ENCODE results near the gene CACNA1F.

Gene CACNA1F

DNA sequence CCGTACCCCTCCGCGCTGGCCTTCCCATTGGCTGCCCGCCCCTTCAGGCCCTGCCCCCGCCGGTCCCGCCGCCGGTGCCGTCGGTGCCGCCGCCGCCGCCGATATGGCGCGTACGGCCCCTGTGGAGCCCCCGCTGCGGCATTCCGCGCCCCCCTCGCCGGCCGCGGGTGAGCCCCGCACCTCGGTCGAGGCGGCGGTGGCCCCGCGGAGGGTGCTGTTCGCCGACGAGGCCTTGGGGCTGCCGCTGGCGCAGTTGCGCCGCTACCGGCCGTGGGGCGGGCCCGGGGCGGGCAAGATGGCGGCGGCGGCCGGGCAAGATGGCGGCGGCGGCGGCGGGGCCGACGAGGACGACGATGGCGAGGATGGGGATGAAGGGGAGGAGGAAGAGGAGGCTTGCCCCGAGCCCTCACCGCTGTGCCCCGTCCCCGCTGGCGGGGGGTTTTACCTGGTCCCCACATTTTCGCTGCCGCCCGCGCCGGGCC is 36.7 kb upstream of the CACNA1F start, which contains the start of gene PPP1R3F:
TSS of gene PPP1R3F (plus strand) at position 27 of the 482 bp plus-strand sequence. CDS start at position 104, 77 bp downstream.
- Histone ChIP-seq H2AFZ (ENCODE audit: low read depth, low read length, severe bottlenecking) (peak within 1 kb of the TSS; percentile 56), H3K27ac (ENCODE audit: low read depth, low read length) (peak within 1 kb of the TSS; percentile 81), H3K9me2 (replicated peaks; ENCODE audit: insufficient read depth, low read length) (no peaks in the 10 kb centered on the region)

DNA sequence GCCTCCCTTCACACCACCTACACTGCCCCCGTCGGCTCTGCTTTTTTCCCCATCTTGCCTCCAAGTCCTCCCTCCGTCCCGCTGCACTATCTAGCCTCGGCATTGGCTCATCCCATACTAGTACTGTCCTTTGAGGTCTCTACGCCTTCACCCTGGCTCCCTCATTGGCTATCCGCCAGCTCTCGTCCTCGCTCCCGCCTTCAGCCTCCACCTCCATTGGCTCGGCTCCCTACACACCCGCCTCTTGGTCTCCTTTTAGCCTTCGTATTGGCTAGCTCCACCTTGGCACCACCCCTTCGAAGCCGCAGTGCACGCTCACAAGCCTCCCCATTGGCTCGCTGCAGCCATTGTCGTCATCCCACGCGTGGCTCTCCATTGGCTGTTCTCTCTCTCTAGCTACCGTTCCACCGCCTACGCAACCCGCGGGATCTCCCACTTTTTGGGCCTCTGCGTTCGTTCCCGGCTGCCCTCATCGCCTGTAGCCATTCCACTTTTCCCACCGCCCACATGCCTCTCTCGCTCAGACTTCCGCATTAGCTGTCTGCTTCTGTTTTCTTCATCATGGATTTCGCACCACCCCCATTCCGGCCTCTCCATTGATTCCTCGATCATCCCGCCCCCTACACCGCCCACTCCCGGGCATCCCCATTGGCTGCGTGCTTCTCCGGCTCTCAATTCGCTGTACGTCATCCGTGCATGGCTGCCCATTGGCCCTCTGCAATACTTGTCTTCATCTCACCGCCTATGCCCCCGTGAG is 36.0 kb upstream of the CACNA1F start:
- Histone ChIP-seq H2AFZ (ENCODE audit: low read depth, low read length, severe bottlenecking) (peak overlapping the region; percentile 56), H3K9ac (ENCODE audit: low read length) (peak overlapping the region; percentile 72), H3K9me2 (replicated peaks; ENCODE audit: insufficient read depth, low read length) (no peaks in the 10 kb centered on the region), H3K4me3 (ENCODE audit: insufficient read depth, low read length, poor library complexity, severe bottlenecking) (peak overlapping the region; percentile 74), H3K79me2 (ENCODE audit: insufficient read depth, low read length) (0 out of 2 replicates have a peak, but pooled peaks cover 3% of the 10 kb centered on the region), H4K20me1 (ENCODE audit: low read depth, low read length) (no peaks in the 10 kb centered on the region), H3K27ac (ENCODE audit: low read depth, low read length) (peak overlapping the region; percentile 81), H3K27me3 (ENCODE audit: low read length) (no peaks in the 10 kb centered on the region), H3K9me3 (ENCODE audit: insufficient read depth, low read length) (no peaks in the 10 kb centered on the region), H3K4me2 (ENCODE audit: low read depth, low read length, poor library complexity, severe bottlenecking) (peak overlapping the region; percentile 78), H3K36me3 (ENCODE audit: low read length) (no peaks in the 10 kb centered on the region), H3F3A (ENCODE audit: insufficient read depth) (peaks cover 3% of the 10 kb centered on the region; the same call in 1 of the 2 replicates)
- TF ChIP-seq CTCF (IDR thresholded peaks at IDR 0.05; ENCODE audit: insufficient read depth, low read length, poor library complexity, severe bottlenecking) (no peak), EZH2phosphoT487 (conservative IDR thresholded peaks at IDR 0.05; ENCODE audit: low read length) (no peak)

More for the DNA sequence above, 36.7 kb upstream of the CACNA1F start, which contains the start of gene PPP1R3F:
- H3K36me3 ChIP-seq (ENCODE audit: low read length), result no peaks in the 10 kb centered on the region
- H3F3A ChIP-seq (ENCODE audit: insufficient read depth), result peaks cover 3% of the 10 kb centered on the region; the same call in 1 of the 2 replicates
- H3K9me3 ChIP-seq (ENCODE audit: insufficient read depth, low read length), result no peaks in the 10 kb centered on the region
- peak within 1 kb of the TSS; percentile 72 for H3K9ac ChIP-seq (ENCODE audit: low read length)
- H4K20me1 ChIP-seq (ENCODE audit: low read depth, low read length), result no peaks in the 10 kb centered on the region
- H3K27me3 ChIP-seq (ENCODE audit: low read length), result no peaks in the 10 kb centered on the region
- peak within 1 kb of the TSS; percentile 78 for H3K4me2 ChIP-seq (ENCODE audit: low read depth, low read length, poor library complexity, severe bottlenecking)
- peak within 1 kb of the TSS; percentile 74 for H3K4me3 ChIP-seq (ENCODE audit: insufficient read depth, low read length, poor library complexity, severe bottlenecking)
- no peak for TF ChIP-seq CTCF (IDR thresholded peaks at IDR 0.05; ENCODE audit: insufficient read depth, low read length, poor library complexity, severe bottlenecking)
- TF ChIP-seq EZH2phosphoT487 (conservative IDR thresholded peaks at IDR 0.05; ENCODE audit: low read length), result no peak
- 0 out of 2 replicates have a peak, but pooled peaks cover 3% of the 10 kb centered on the region for H3K79me2 ChIP-seq (ENCODE audit: insufficient read depth, low read length)

DNA sequence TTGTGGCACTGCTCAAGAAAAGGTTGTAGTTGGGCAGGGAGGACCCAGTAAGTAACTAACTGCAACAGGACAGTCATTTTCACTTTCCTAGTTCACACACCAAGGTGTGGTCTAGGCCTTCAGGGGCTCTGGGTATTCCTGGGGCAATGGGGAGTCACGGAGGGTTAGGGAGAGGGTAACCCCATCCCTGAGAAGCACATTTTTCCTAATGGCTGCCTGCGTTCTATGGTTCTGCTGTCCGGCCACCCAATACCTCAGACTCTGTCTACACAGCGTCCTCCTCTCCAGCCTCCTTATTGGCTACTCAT is 35.5 kb upstream of the CACNA1F start:
- peak overlapping the region; percentile 69 for H3K9ac ChIP-seq (ENCODE audit: low read length)
- H3F3A ChIP-seq (ENCODE audit: insufficient read depth), result peaks cover 3% of the 10 kb centered on the region; the same call in 1 of the 2 replicates
- H3K27me3 ChIP-seq (ENCODE audit: low read length), result no peaks in the 10 kb centered on the region
- H3K36me3 ChIP-seq (ENCODE audit: low read length), result no peaks in the 10 kb centered on the region
- no peak for TF ChIP-seq EZH2phosphoT487 (conservative IDR thresholded peaks at IDR 0.05; ENCODE audit: low read length)
- no peak for TF ChIP-seq CTCF (IDR thresholded peaks at IDR 0.05; ENCODE audit: insufficient read depth, low read length, poor library complexity, severe bottlenecking)
- H2AFZ ChIP-seq (ENCODE audit: low read depth, low read length, severe bottlenecking), result peak overlapping the region; percentile 17
- 0 out of 2 replicates have a peak, but pooled peaks cover 3% of the 10 kb centered on the region for H3K79me2 ChIP-seq (ENCODE audit: insufficient read depth, low read length)
- H3K27ac ChIP-seq (ENCODE audit: low read depth, low read length), result peak overlapping the region; percentile 32
- no peaks in the 10 kb centered on the region for H3K9me2 ChIP-seq (replicated peaks; ENCODE audit: insufficient read depth, low read length)
- peak overlapping the region; percentile 78 for H3K4me2 ChIP-seq (ENCODE audit: low read depth, low read length, poor library complexity, severe bottlenecking)
- H3K4me3 ChIP-seq (ENCODE audit: insufficient read depth, low read length, poor library complexity, severe bottlenecking), result peak overlapping the region; percentile 67
- H3K9me3 ChIP-seq (ENCODE audit: insufficient read depth, low read length), result no peaks in the 10 kb centered on the region
- no peaks in the 10 kb centered on the region for H4K20me1 ChIP-seq (ENCODE audit: low read depth, low read length)

Measured in SU-DHL-6 (cell line).